HEK293 (cell line): ENCODE measurements around the gene PRR15.

Experiments used
- KLF9 ChIP-seq: fragments of 450-650 bp; formaldehyde crosslinking; IDR thresholded peaks from 2 replicates; pipeline ENCODE4 v1.5.1; 2016; ENCODE audit warnings: missing biosample characterization, missing genetic modification characterization, low read depth
- YY1 ChIP-seq: fragments of 450-650 bp; formaldehyde crosslinking; IDR thresholded peaks from 2 replicates; pipeline ENCODE4 v1.5.1; 2018; ENCODE audit warnings: missing biosample characterization, missing genetic modification characterization
- ZFP37 ChIP-seq: fragments of 450-650 bp; formaldehyde crosslinking; IDR thresholded peaks from 2 replicates; pipeline ENCODE4 v1.5.1; 2016; ENCODE audit warnings: missing biosample characterization, missing genetic modification characterization
- ZNF2 ChIP-seq: fragments of 450-650 bp; formaldehyde crosslinking; IDR thresholded peaks from 2 replicates; pipeline ENCODE4 v1.5.1; 2016; ENCODE audit warnings: missing biosample characterization, missing genetic modification characterization
- ZNF248 ChIP-seq: fragments of 450-650 bp; formaldehyde crosslinking; IDR thresholded peaks from 2 replicates; pipeline ENCODE4 v1.5.1; 2017; ENCODE audit warnings: missing biosample characterization, missing genetic modification characterization
- ZNF561 ChIP-seq: fragments of 450-650 bp; IDR thresholded peaks from 2 replicates; pipeline ENCODE4 v1.5.1; 2018; ENCODE audit warnings: missing biosample characterization, missing genetic modification characterization, borderline replicate concordance
- TF ChIP-seq, protein P1 (sequence below): fragments of 450-650 bp; formaldehyde crosslinking; IDR thresholded peaks from 2 replicates; pipeline ENCODE4 v1.5.1; 2017; ENCODE audit warnings: missing biosample characterization, missing genetic modification characterization
- TF ChIP-seq, protein P2 (sequence below): fragments of 450-650 bp; formaldehyde crosslinking; IDR thresholded peaks from 2 replicates; pipeline ENCODE4 v1.5.1; 2016; ENCODE audit warnings: missing biosample characterization, missing genetic modification characterization

GRCh38 chr7:29588900-29589696 lies 25.5 kb downstream of the PRR15 start:
- TF ChIP-seq, protein P1, sequence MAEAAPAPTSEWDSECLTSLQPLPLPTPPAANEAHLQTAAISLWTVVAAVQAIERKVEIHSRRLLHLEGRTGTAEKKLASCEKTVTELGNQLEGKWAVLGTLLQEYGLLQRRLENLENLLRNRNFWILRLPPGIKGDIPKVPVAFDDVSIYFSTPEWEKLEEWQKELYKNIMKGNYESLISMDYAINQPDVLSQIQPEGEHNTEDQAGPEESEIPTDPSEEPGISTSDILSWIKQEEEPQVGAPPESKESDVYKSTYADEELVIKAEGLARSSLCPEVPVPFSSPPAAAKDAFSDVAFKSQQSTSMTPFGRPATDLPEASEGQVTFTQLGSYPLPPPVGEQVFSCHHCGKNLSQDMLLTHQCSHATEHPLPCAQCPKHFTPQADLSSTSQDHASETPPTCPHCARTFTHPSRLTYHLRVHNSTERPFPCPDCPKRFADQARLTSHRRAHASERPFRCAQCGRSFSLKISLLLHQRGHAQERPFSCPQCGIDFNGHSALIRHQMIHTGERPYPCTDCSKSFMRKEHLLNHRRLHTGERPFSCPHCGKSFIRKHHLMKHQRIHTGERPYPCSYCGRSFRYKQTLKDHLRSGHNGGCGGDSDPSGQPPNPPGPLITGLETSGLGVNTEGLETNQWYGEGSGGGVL = no peak
- TF ChIP-seq YY1 (tag by site-specific recombination) = no peak
- TF ChIP-seq ZNF561 (tag by site-specific recombination) = no peak
- TF ChIP-seq ZNF248 (tag by site-specific recombination) = no peak
- TF ChIP-seq, protein P2, sequence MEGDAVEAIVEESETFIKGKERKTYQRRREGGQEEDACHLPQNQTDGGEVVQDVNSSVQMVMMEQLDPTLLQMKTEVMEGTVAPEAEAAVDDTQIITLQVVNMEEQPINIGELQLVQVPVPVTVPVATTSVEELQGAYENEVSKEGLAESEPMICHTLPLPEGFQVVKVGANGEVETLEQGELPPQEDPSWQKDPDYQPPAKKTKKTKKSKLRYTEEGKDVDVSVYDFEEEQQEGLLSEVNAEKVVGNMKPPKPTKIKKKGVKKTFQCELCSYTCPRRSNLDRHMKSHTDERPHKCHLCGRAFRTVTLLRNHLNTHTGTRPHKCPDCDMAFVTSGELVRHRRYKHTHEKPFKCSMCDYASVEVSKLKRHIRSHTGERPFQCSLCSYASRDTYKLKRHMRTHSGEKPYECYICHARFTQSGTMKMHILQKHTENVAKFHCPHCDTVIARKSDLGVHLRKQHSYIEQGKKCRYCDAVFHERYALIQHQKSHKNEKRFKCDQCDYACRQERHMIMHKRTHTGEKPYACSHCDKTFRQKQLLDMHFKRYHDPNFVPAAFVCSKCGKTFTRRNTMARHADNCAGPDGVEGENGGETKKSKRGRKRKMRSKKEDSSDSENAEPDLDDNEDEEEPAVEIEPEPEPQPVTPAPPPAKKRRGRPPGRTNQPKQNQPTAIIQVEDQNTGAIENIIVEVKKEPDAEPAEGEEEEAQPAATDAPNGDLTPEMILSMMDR (tag by site-specific recombination) = peak; percentile 26; the same call in 1 of the 2 replicates
- no peak for TF ChIP-seq ZNF2
- TF ChIP-seq KLF9 (tag by site-specific recombination) = no peak
- no peak for TF ChIP-seq ZFP37 (tag by site-specific recombination)
